Lower leg skin (tissue), 4 donors: ENCODE measurements around the gene HPS4. TPM values are rescaled to one million over a fixed set of nuclear protein-coding genes. Genes with fewer than 3 reads are reported as not detected.

ENCODE experiments used
- DNase-seq, 2 donors: peaks; one replicate each; pipeline ENCODE4 v3.0.0-alpha.2; 2019; ENCODE audit warnings: low spot score in 2 of 2
- H3K4me3 ChIP-seq: fragments of 200-600 bp; sonication (generic); 2 replicates; pipeline ENCODE4 v1.5.1; 2017; ENCODE audit warnings: mild to moderate bottlenecking, low read depth; ENCODE audit not compliant: poor library complexity, severe bottlenecking
- CTCF ChIP-seq, 3 donors: fragments of 450-650 bp; IDR thresholded peaks; one replicate each; pipeline ENCODE4 v1.5.1; 2016; ENCODE audit warnings: antibody characterized with exemption in 3 of 3, mild to moderate bottlenecking in 3 of 3, moderate library complexity in 2 of 3
- POLR2A ChIP-seq, 2 donors: fragments of 450-650 bp; IDR thresholded peaks; one replicate each; pipeline ENCODE4 v1.6.1; 2016 to 2017; ENCODE audit warnings: antibody characterized with exemption in 2 of 2, mild to moderate bottlenecking in 1 of 2, moderate library complexity in 1 of 2
- WGBS, 2 donors: methylation state at CpG; one replicate each; pipeline ENCODE4 v1.1.5; 2018; 5-methylcytosine and 5-hydroxymethylcytosine counted together
- intact Hi-C: fragments of 100-400 bp; cut with DNase I; formaldehyde crosslinking; loops from one replicate; pipeline ENCODE4 v1.15.0; 2023; ENCODE audit warnings: low total_unique reads
- total RNA-seq, 4 donors: library from RNA; depleted of rRNA; stranded (reverse); fragments of >200 nt; gene quantifications; one replicate each; pipeline ENCODE4 v1.1.0, GENCODE V29; 2016

HPS4 gene
- total RNA-seq, 4 donors from 2014 or later: 40.5 to 68.0 (median 47.5) TPM

DNA sequence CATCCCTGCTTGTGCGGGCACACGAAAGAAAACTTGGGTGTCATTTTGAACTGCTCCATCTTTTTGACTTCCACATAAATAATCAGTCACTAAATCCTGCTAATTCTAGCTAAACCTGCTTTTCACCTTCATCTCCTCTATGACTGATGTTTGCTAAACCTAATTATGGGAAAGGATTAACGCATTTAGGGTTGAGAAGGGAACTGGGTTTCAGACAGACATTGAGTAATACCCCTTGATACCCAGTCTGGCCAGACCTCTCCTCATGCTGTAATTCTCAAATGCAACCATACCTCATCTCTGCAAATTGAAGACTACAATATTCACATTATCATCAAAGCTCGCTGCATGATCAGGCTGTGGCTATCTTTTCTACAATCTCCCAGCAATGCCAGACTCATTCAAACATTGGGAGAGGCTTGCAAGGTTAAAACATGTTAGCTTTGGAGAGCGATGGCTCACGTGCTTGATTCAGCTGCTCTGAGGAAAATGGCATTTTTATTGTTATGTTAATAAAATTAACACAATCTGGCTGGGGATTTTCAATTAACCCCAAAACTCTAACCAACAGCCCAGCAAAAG lies 2.4 kb downstream of the HPS4 start:
- H3K4me3 ChIP-seq: no peak overlapping the region
- TF ChIP-seq CTCF (IDR thresholded peaks at IDR 0.05) (no peak), POLR2A (IDR thresholded peaks at IDR 0.05) (no peak)
- intact Hi-C loops: no loop called here
- no peak for DNase-seq
- 39 to 54% methylated on average over 6 of the region's 6 CpGs for WGBS, 2 donors

DNA sequence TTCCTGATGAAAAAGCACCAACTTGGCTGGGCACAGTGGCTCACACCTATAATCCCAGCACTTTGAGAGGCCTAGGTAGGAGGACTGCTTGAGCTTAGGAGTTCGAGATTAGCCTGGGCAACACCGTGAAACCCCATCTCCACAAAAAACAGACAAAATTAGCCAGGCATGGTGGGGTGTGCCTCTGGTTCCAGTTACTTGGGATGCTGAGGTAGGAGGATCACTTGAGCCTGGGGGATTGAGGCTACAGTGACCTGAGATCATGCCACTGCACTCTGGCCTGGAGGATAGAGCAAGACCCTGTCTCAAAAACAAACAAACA lies 3.0 kb downstream of the HPS4 start:
- no peak for DNase-seq
- H3K4me3 ChIP-seq: no peak overlapping the region
- intact Hi-C loops: no loop called here
- 69 to 86% methylated on average over 2 of the region's 2 CpGs for WGBS, 2 donors
- TF ChIP-seq CTCF (IDR thresholded peaks at IDR 0.05): no peak
- no peak for TF ChIP-seq POLR2A (IDR thresholded peaks at IDR 0.05)

DNA sequence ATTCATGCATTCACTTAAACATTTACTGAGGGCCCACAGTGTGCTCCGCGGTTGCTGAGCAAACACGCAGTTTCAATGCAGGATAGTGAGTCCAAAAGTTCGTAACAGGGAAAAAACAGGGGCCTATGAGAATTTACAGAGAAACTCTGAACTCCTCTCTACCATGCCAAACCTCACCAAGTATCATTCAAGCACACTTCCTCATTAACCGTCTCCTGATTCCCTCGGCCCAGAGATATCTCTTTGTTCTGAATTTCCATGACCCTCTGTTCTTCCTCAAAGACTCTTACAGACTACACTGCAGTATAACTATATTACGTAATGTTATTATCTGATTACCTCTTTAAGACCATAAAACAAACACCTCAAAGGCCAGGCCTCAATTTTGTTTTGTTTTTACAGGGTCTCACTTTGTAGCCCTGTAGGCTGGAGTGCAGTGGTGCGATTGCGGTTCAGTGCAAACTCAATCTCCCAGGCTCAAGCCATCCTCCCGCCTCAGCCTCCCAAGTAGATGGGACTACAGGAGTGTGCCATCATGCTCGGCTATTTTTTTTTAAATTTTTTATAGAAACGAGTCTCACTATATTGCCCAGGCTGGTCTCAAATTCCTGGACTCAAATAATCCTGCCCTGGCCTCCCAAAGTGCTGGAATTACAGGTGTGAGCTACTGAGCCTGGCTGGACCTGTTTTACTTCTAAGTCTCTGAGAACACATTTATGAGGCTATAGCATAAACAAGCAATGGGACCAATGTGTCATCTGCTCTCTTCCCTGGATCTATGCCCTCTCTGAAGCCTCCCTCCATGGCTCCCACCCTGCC lies 3.6 kb downstream of the HPS4 start:
- no peak overlapping the region for H3K4me3 ChIP-seq
- no peak for DNase-seq
- WGBS, 2 donors: 49 to 56% methylated on average over 12 of the region's 12 CpGs
- intact Hi-C loops: no loop called here
- TF ChIP-seq CTCF (IDR thresholded peaks at IDR 0.05) (no peak), POLR2A (IDR thresholded peaks at IDR 0.05) (no peak)

DNA sequence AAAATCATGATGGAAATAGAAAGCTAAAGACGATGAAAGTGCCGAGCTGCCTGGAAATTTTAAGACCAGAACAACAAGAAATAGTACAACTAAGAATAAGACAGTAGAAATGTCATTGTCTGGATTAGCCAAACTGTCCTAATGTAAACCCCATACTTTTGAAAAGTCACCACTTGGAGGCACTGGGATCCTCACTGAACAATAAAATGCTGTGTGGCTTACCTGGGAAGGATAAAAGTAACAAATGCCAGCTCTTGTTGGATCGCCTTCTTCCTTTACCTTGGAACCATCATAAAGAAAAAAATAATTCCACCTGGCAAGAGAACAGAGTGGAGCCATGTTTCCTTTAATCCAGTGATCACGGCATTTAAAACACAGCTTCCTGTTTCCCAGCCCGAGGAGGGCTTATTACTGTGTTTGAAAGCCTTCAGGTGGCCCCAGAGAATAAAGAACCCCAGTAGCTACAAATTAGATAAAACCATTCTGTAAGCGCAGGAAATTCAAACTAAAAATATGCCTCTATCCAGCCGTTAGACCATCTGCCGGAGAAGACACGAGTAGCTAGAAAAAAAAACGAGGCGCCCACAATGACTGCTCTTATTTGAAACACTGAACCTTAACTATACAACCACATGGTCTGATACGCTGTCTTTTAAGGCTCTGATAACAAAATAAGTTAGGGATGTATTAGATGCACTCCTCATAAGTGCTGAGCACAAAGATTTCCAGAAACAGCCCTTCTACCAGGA lies 4.4 kb downstream of the HPS4 start:
- no peak for DNase-seq
- no peak for TF ChIP-seq POLR2A (IDR thresholded peaks at IDR 0.05)
- TF ChIP-seq CTCF (IDR thresholded peaks at IDR 0.05): no peak
- 33 to 34% methylated on average over 12 of the region's 12 CpGs for WGBS, 2 donors
- intact Hi-C loops: no loop called here
- no peak overlapping the region for H3K4me3 ChIP-seq

DNA sequence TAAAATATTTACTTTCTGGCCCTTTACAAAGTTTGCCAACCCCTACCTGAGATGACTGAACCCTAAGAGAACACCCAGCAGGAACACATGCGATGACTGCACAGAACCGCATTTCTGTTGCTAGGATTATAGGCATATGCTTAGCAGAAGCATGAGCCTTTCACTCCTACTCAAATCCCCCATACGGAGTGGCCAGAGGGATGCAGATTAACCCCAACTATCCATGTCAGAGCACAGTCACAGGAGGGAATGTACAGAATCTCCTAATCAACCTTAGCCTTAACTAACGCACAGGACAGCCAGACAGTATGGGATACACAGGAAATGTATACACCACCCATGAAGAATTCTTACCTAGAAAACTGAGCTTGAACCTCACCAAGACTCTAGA lies 6.2 kb downstream of the HPS4 start:
- TF ChIP-seq CTCF (IDR thresholded peaks at IDR 0.05) (no peak), POLR2A (IDR thresholded peaks at IDR 0.05) (no peak)
- H3K4me3 ChIP-seq: no peak overlapping the region
- 40 to 61% methylated on average over 4 of the region's 4 CpGs for WGBS, 2 donors
- no peak for DNase-seq
- intact Hi-C loops: no loop called here
